B cell (primary cell): ENCODE results near the gene PTX4. TPM values are rescaled to one million over a fixed set of nuclear protein-coding genes. Genes with fewer than 3 reads are reported as not detected.

ENCODE experiments used
- ATAC-seq: fragments of 200-7000 bp; cut with Tn5 transposase; one replicate; pipeline ENCODE4 v1.10.0; 2021; ENCODE audit warnings: low read depth, mild to moderate bottlenecking, moderate number of reproducible peaks, moderate library complexity
- CTCF ChIA-PET: fragments of 350-600 bp; sonication (Branson Sonifier 250); formaldehyde crosslinking; loops from one replicate; lab custom pipeline; 2021; ENCODE audit warnings: antibody characterized with exemption, inconsistent platforms; lab: Charles Lee
- POLR2A ChIA-PET: fragments of 350-600 bp; sonication (Branson Sonifier 250); formaldehyde crosslinking; loops from one replicate; lab custom pipeline; 2021; ENCODE audit warnings: antibody characterized with exemption; lab: Charles Lee
- DNase-seq: peaks from one replicate; pipeline ENCODE4 v3.0.0; 2013
- H2AFZ ChIP-seq: 2 replicates; pipeline ENCODE4 v1.6.1; 2012; ENCODE audit warnings: mild to moderate bottlenecking, low read depth, low read length; ENCODE audit not compliant: insufficient read depth, poor library complexity, severe bottlenecking
- H3K27ac ChIP-seq, 2 donors: 1 replicate in 1 of 2; 2 replicates in 1 of 2; pipeline ENCODE4 v1.5.1; 2012 to 2013; ENCODE audit warnings: low read length in 2 of 2, mild to moderate bottlenecking in 2 of 2, moderate library complexity in 1 of 2
- H3K27me3 ChIP-seq, 4 experiments: fragments of 200-600 bp in 1 of 4; sonication (generic) in 1 of 4; replicated peaks in 1 of 4; 1 replicate in 2 of 4; 2 replicates in 2 of 4; pipeline versions ENCODE4 v1.6.1 to v1.7.0; 2013 to 2016; ENCODE audit warnings: low read length in 3 of 4, mild to moderate bottlenecking in 2 of 4, mixed read lengths in 1 of 4, moderate library complexity in 1 of 4; ENCODE audit not compliant: insufficient read depth in 4 of 4, control insufficient read depth in 3 of 4; ENCODE audit errors: control extremely low read depth in 1 of 4
- H3K36me3 ChIP-seq, 2 experiments: replicated peaks in 1 of 2; 1 replicate in 1 of 2; 2 replicates in 1 of 2; pipeline versions ENCODE4 v1.6.1 to v1.7.1; 2013; ENCODE audit warnings: low read length in 1 of 2; ENCODE audit not compliant: insufficient read depth in 2 of 2, control insufficient read depth in 1 of 2; ENCODE audit errors: control extremely low read depth in 1 of 2, extremely low read depth in 1 of 2
- H3K4me1 ChIP-seq, 2 donors: fragments of 200-600 bp in 1 of 2; sonication (generic) in 1 of 2; 1 replicate in 1 of 2; 2 replicates in 1 of 2; pipeline versions ENCODE4 v1.5.1 to v1.6.1; 2013 to 2017; ENCODE audit warnings: low read length in 2 of 2; ENCODE audit not compliant: control insufficient read depth in 2 of 2, insufficient read depth in 2 of 2
- H3K4me2 ChIP-seq: replicated peaks from 2 replicates; pipeline ENCODE3; 2012; ENCODE audit warnings: mild to moderate bottlenecking, low read depth, low read length; ENCODE audit not compliant: poor library complexity, severe bottlenecking
- H3K4me3 ChIP-seq, 5 experiments: fragments of 200-600 bp in 1 of 5; sonication (generic) in 1 of 5; 1 replicate in 3 of 5; 2 replicates in 2 of 5; pipeline versions ENCODE4 v1.5.1 to v1.7.0; 2011 to 2016; ENCODE audit warnings: low read length in 4 of 5, mild to moderate bottlenecking in 4 of 5, low read depth in 2 of 5, control low read depth in 1 of 5, moderate library complexity in 1 of 5; ENCODE audit not compliant: insufficient read depth in 1 of 5; ENCODE audit errors: control extremely low read depth in 1 of 5, extremely low read depth in 1 of 5
- H3K79me2 ChIP-seq: fragments of 200-600 bp; sonication (generic); one replicate; pipeline ENCODE4 v1.6.0; 2016; ENCODE audit warnings: low read length; ENCODE audit not compliant: control insufficient read depth, insufficient read depth
- H3K9ac ChIP-seq: fragments of 200-600 bp; sonication (generic); 2 replicates; pipeline ENCODE4 v1.6.1; 2017; ENCODE audit warnings: mild to moderate bottlenecking, low read length, moderate library complexity
- H3K9me3 ChIP-seq, 3 donors: one replicate each; pipeline versions ENCODE4 v1.6.1 to v1.7.1; 2013; ENCODE audit warnings: low read length in 2 of 3; ENCODE audit not compliant: control insufficient read depth in 2 of 3, insufficient read depth in 1 of 3; ENCODE audit errors: control extremely low read depth in 1 of 3
- H4K20me1 ChIP-seq: 2 replicates; pipeline ENCODE4 v1.6.0; 2012; ENCODE audit warnings: mild to moderate bottlenecking, low read length; ENCODE audit not compliant: insufficient read depth, control insufficient read depth, poor library complexity, severe bottlenecking
- H3K27ac Mint-ChIP-seq: one replicate; pipeline ENCODE4 v1.8.0; 2021; ENCODE audit warnings: mixed read lengths
- H3K27me3 Mint-ChIP-seq: one replicate; pipeline ENCODE4 v1.8.0; 2021; ENCODE audit warnings: mixed read lengths
- H3K4me1 Mint-ChIP-seq: one replicate; pipeline ENCODE4 v1.8.0; 2021; ENCODE audit warnings: mixed read lengths
- H3K4me3 Mint-ChIP-seq: one replicate; pipeline ENCODE4 v1.8.0; 2021; ENCODE audit warnings: mixed read lengths
- H3K9me3 Mint-ChIP-seq: one replicate; pipeline ENCODE4 v1.8.0; 2022; ENCODE audit warnings: mixed read lengths; ENCODE audit not compliant: insufficient read depth
- CTCF ChIP-seq: fragments of 200-600 bp; IDR thresholded peaks from one replicate; pipeline ENCODE4 v1.8.0; 2022; ENCODE audit warnings: antibody characterized with exemption, mild to moderate bottlenecking
- EZH2 ChIP-seq: IDR thresholded peaks from 2 replicates; pipeline ENCODE4 v1.6.1; 2012; ENCODE audit warnings: borderline replicate concordance, low read depth, mild to moderate bottlenecking, moderate library complexity, low read length; ENCODE audit not compliant: insufficient read depth, poor library complexity, severe bottlenecking
- WGBS: methylation state at CpG from one replicate; pipeline ENCODE4 v1.1.5; 2013; ENCODE audit warnings: missing lambda C conversion rate; ENCODE audit not compliant: insufficient coverage; 5-methylcytosine and 5-hydroxymethylcytosine counted together
- intact Hi-C: fragments of 100-400 bp; cut with micrococcal nuclease; formaldehyde crosslinking; loops from one replicate; pipeline ENCODE4 v1.10.0; 2022
- polyA plus RNA-seq: library from polyadenylated mRNA; depleted of rRNA; stranded (reverse); fragments of >200 nt; gene quantifications from 2 replicates; pipeline ENCODE4 v1.2.3, GENCODE V29; 2012
- total RNA-seq, 2 donors: library from RNA; stranded (reverse); fragments of 120-200 nt in 1 of 2; gene quantifications; 1 replicate in 1 of 2; 2 replicates in 1 of 2; pipeline versions ENCODE4 v1.2.3 to v1.2.4, GENCODE V29; 2013 to 2022

PTX4 gene
- total and polyA plus RNA-seq, 2 donors (not counting 1 experiment from before 2014, with no cell fraction given): 0.33 TPM; not detected in 1

DNA sequence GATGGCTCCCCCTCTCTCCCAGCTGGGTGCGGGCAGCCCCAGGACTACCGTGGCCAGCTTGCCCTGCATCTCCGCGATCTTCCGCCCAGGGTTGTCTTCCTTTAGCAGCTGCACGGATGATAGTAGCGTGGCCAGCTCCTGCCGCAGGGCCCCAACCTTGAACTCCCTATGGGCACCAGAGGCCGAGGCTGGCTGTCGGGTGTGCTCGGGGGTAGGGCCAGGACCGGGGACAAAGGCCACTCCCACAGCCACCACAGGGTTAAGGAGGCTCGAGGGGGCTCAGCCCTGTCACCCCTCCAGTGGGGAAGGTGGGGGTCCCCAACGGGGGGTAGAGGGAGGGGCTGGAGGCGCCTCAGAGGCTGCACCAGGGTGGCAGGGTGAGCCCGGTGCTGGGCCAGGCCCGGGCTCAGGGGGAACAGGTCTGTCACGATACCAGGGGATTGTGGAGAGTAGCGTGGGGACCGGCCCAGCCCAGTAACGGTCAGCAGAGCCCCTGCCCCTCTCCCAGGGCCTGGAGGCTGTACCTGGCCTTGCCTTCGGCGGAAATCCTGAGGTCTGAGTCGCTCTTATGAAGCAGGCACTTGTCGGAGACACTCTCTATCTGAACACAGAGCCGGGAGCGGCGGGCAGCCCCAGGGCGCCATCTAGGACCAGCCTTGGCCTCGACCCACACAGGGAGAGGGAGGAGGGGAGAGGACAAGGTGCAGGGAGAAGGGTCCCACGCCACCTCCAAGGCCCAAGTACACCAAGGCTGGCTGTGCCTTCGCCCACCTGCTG lies 52.6 kb downstream of the PTX4 start:
- H3K4me2 ChIP-seq: no peak overlapping the region
- no peaks in the 10 kb centered on the region for H3K9me3 ChIP-seq
- Mint-ChIP-seq H3K27ac (no peak overlapping the region), H3K9me3 (no peaks in the 10 kb centered on the region), H3K27me3 (no peaks in the 10 kb centered on the region), H3K4me3 (no peak overlapping the region), H3K4me1 (peaks cover 5% of the 10 kb centered on the region)
- ATAC-seq (no peak), DNase-seq (no peak)
- ChIA-PET CTCF (no interaction called here), POLR2A (interaction anchor here (1.0 kb wide), 1 partner anchor 15 kb away, joined by 3 read pairs; the partner anchor contains the start of gene UQCC4)
- H3K27ac ChIP-seq: no peak overlapping the region
- H3K4me3 ChIP-seq: no peak overlapping the region
- H3K27me3 ChIP-seq: no peaks in the 10 kb centered on the region
- TF ChIP-seq CTCF (no peak), EZH2 (no peak)
- H3K36me3 ChIP-seq: no peaks in the 10 kb centered on the region
- intact Hi-C loops: no loop called here
- H2AFZ ChIP-seq: no peak overlapping the region
- no peaks in the 10 kb centered on the region for H4K20me1 ChIP-seq
- H3K9ac ChIP-seq: no peak overlapping the region
- peaks cover 12 to 22% of the 10 kb centered on the region in 2 donors for H3K4me1 ChIP-seq
- H3K79me2 ChIP-seq: no peaks in the 10 kb centered on the region
- 96% methylated on average over 25 of the region's 32 CpGs for WGBS

Other genes starting within 250 kb of the PTX4 start
- gene TPSAB1, start 248.2 kb downstream of the PTX4 start, total RNA-seq: not detected in 2 replicates
- not detected in 2 replicates for gene TPSAB1, start 248.2 kb downstream of the PTX4 start, polyA plus RNA-seq
- not detected in 2 replicates for gene TPSD1, start 232.9 kb downstream of the PTX4 start, total RNA-seq
- gene TPSD1, start 232.9 kb downstream of the PTX4 start, polyA plus RNA-seq: not detected in 2 replicates
- gene UBE2I, start 179.3 kb downstream of the PTX4 start, total RNA-seq: 253 and 265 TPM in 2 replicates
- gene UBE2I, start 179.3 kb downstream of the PTX4 start, polyA plus RNA-seq: 152 and 219 TPM in 2 replicates
- gene BAIAP3, start 155.3 kb downstream of the PTX4 start, total RNA-seq: 130 TPM in 2 replicates
- 67.1 and 119 TPM in 2 replicates for gene BAIAP3, start 155.3 kb downstream of the PTX4 start, polyA plus RNA-seq
- gene TSR3, start 137.1 kb downstream of the PTX4 start, total RNA-seq: 42.3 and 43.7 TPM in 2 replicates
- 31.8 and 35.7 TPM in 2 replicates for gene TSR3, start 137.1 kb downstream of the PTX4 start, polyA plus RNA-seq
- gene GNPTG, start 137.0 kb downstream of the PTX4 start, total RNA-seq: 69.1 and 76.0 TPM in 2 replicates
- gene GNPTG, start 137.0 kb downstream of the PTX4 start, polyA plus RNA-seq: 96.4 and 109 TPM in 2 replicates
- gene UNKL, start 74.2 kb downstream of the PTX4 start, total RNA-seq: 178 and 189 TPM in 2 replicates
- 53.9 and 62.7 TPM in 2 replicates for gene UNKL, start 74.2 kb downstream of the PTX4 start, polyA plus RNA-seq
- 11.7 and 13.2 TPM in 2 replicates for gene UQCC4, start 68.2 kb downstream of the PTX4 start, total RNA-seq
- 27.6 and 31.0 TPM in 2 replicates for gene UQCC4, start 68.2 kb downstream of the PTX4 start, polyA plus RNA-seq
- 0.34 and 0.64 TPM in 2 replicates for gene PERCC1, start 57.9 kb downstream of the PTX4 start, total RNA-seq
- 0.46 and 0.84 TPM in 2 replicates for gene PERCC1, start 57.9 kb downstream of the PTX4 start, polyA plus RNA-seq
- gene CCDC154, start 44.4 kb downstream of the PTX4 start, total RNA-seq: 12.4 and 16.6 TPM in 2 replicates
- 14.6 and 22.9 TPM in 2 replicates for gene CCDC154, start 44.4 kb downstream of the PTX4 start, polyA plus RNA-seq
- 274 and 286 TPM in 2 replicates for gene CLCN7, start 13.9 kb downstream of the PTX4 start, total RNA-seq
- gene CLCN7, start 13.9 kb downstream of the PTX4 start, polyA plus RNA-seq: 215 and 280 TPM in 2 replicates
- gene TELO2, start 4.4 kb upstream of the PTX4 start, total RNA-seq: 81.9 and 88.4 TPM in 2 replicates
- 136 and 158 TPM in 2 replicates for gene TELO2, start 4.4 kb upstream of the PTX4 start, polyA plus RNA-seq
- gene TMEM204, start 44.7 kb upstream of the PTX4 start, total RNA-seq: 0.27 and 0.58 TPM in 2 replicates
- gene TMEM204, start 44.7 kb upstream of the PTX4 start, polyA plus RNA-seq: 2.3 and 2.7 TPM in 2 replicates
- 12.5 and 15.0 TPM in 2 replicates for gene IFT140, start 123.1 kb upstream of the PTX4 start, total RNA-seq
- gene IFT140, start 123.1 kb upstream of the PTX4 start, polyA plus RNA-seq: 4.2 and 5.4 TPM in 2 replicates
- gene CRAMP1, start 123.4 kb upstream of the PTX4 start, total RNA-seq: 26.6 and 33.9 TPM in 2 replicates
- 21.0 and 29.1 TPM in 2 replicates for gene CRAMP1, start 123.4 kb upstream of the PTX4 start, polyA plus RNA-seq
- 42.1 and 45.7 TPM in 2 replicates for gene JPT2, start 189.3 kb upstream of the PTX4 start, total RNA-seq
- 7.6 and 10.7 TPM in 2 replicates for gene JPT2, start 189.3 kb upstream of the PTX4 start, polyA plus RNA-seq
- gene MAPK8IP3, start 217.3 kb upstream of the PTX4 start, total RNA-seq: 340 and 348 TPM in 2 replicates
- gene MAPK8IP3, start 217.3 kb upstream of the PTX4 start, polyA plus RNA-seq: 249 and 320 TPM in 2 replicates